ENCODE data around the gene ISL2. TPM values are rescaled to one million over a fixed set of nuclear protein-coding genes. Genes with fewer than 3 reads are reported as not detected.

ISL2 gene
- total RNA-seq = 0.65 and 0.69 TPM in 2 replicates

DNA sequence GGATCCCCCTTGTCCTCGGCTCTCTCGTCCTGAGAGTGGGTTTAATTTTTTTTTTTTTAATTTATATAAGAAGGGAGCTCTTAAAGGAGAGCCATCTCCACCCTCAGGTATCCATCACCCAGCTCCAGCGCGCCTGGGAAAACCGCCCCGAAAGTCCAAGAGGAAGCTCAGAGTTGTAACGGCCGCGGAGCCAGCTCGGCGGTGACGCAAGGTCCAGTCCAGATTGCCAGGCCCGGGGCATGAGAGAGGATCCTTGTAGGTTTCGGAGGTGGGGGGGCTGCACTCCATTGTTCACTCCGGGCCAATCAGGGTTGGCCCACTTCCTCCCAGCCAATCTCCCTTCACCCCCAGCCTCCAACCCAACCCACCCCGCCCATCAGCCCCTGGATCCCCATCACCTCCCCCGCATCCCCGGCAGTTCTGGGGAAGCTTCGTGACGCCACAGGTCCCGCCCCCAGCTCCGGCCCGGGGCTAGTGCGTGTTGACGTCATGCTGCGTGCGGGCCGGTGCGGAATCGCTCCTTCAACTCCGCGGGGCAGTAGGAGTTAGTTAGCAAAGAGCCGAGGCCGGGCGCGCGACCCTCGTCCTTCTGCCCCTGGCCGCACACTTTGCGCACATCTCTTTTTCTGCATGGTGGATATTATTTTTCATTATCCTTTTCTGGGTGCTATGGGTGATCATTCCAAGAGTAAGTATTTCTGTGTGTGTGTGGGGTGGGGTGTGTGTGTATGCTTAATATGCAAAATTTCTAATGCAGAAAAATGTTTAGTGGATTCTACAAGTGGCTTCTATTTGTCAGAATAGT lies at the start of gene ISL2:
Gene ISL2 (plus strand): TSS at position 520 of the 805 bp plus-strand sequence. CDS start 111 bp downstream, at position 631.

DNA sequence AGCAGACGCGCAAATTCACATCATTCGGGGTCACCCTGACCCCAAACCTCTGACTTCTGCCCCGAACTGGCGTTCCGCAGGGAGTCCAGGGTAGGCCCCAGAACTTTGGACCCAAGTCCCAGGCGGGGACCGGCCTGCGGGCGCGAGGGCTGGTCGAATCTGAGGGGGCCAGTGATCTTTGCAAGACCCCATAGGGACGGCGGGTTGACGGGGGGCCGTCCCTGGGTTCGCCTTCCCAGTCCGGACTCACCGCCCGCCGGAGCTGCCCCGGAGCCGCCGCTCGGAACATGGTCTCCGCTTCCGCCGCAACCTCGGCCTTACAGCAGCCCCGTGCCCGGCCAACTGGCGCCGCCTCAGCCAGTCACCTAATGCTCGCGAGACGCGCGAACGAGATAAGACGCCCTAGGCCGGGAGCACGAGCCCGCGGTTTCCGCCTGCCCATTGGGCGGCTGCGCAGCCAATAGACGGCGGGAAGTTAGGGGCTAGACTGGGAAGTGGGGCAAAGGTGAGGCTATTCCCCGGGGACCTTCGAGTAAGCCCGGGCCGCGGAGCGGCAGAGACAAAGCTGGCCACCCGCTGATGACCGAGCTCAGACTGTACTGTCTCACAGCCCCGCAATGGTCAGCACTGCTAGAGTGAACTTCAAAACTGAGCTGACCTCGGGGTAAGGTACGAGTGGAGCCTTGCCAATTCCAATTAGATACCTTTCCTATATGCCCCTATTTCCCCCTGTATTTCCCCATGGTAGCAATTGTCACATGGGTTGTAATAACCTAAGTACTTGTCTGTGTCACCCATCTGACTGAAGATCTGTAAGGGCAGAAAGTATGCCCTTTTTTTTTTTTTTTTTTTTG lies 25.2 kb upstream of the ISL2 start, which contains the start of gene ETFA:
Gene ETFA (minus strand): TSS at position 370 of the 854 bp plus-strand sequence. CDS start 81 bp downstream, at position 289.

Other genes with a start within 250 kb of the ISL2 start
- gene ETFA, start 25.3 kb upstream of the ISL2 start, total RNA-seq = 148 and 161 TPM in 2 replicates